ENCODE results near the gene PPY.
"Not testable (repeated sequence)": the region's sequence is repeated elsewhere in the genome, so short reads cannot be mapped to it uniquely, and the experiment has no call there.

The PPY gene

GRCh38 chr17:43905985-43906852 lies 36.1 kb downstream of the PPY start:
- DNase-seq (ENCODE audit: low read depth in 2 of 2), result no peak

- DNase-seq (ENCODE audit: low read depth in 2 of 2), result no peak
These were observed 36.8 kb downstream of the PPY start for GRCh38 chr17:43905400-43905984.

GRCh38 chr17:43901861-43902589 lies 40.3 kb downstream of the PPY start:
- DNase-seq (ENCODE audit: low read depth in 2 of 2), result no peak

GRCh38 chr17:43900858-43901754 lies 41.2 kb downstream of the PPY start:
- DNase-seq (ENCODE audit: low read depth in 2 of 2), result no peak

- peak; percentile 72 to 86 for DNase-seq (ENCODE audit: low read depth in 2 of 2)
These were observed 42.0 kb downstream of the PPY start for GRCh38 chr17:43900183-43900857.

- no peak for DNase-seq (ENCODE audit: low read depth in 2 of 2)
These were observed 43.8 kb downstream of the PPY start for GRCh38 chr17:43898446-43898845.

GRCh38 chr17:43897831-43898230 lies 44.4 kb downstream of the PPY start:
- DNase-seq (ENCODE audit: low read depth in 2 of 2), result no peak

- DNase-seq (ENCODE audit: low read depth in 2 of 2), result not testable (repeated sequence)
These were observed 47.8 kb downstream of the PPY start for GRCh38 chr17:43894494-43894893.

GRCh38 chr17:43892647-43892952 lies 49.7 kb downstream of the PPY start:
- DNase-seq (ENCODE audit: low read depth in 2 of 2), result no peak

GRCh38 chr17:43891851-43892646 lies 50.2 kb downstream of the PPY start:
- no peak for DNase-seq (ENCODE audit: low read depth in 2 of 2)

Measured in stimulated activated CD4-positive, alpha-beta T cell treated with anti-CD3 and anti-CD28 coated beads, Interleukin-12 subunit alpha, Interleukin-12 subunit beta, amount 100 ng/mL, for 24 hours (primary cell).